PC-3 (cell line): ENCODE measurements around the gene HBM.

Experiments
- EZH2 ChIP-seq: fragments of 300-600 bp; sonication (generic); IDR thresholded peaks from one replicate; pipeline ENCODE4 v1.6.1; 2017; ENCODE audit warnings: antibody characterized with exemption, mild to moderate bottlenecking, low read length; ENCODE audit not compliant: unreplicated experiment
- TF ChIP-seq, protein P1 (sequence below): fragments of 300-600 bp; sonication (generic); conservative IDR thresholded peaks from 2 replicates; pipeline ENCODE4 v1.5.1; 2017; ENCODE audit warnings: antibody characterized with exemption, low read depth, mild to moderate bottlenecking, low read length

DNA sequence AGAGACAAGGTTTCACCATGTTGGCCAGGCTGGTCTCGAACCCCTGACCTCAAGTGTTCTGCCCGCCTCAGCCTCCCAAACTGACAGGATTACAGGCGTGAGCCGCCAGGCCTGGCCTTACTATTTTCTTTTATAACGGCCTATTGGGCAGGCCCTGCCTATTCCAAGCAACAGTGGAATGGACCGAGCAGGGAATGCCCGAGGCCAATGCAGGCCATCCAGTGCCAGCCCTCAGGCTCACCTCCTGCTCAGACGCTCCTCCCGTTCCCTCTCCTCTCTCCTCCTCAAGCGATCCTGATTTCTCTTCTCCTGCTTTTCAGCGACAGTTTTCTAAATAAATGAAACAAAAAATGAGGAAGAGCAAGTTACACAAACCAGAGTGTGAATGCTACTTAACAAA, 26.9 kb downstream of the HBM start:
- no peak for TF ChIP-seq EZH2
- TF ChIP-seq, protein P1, sequence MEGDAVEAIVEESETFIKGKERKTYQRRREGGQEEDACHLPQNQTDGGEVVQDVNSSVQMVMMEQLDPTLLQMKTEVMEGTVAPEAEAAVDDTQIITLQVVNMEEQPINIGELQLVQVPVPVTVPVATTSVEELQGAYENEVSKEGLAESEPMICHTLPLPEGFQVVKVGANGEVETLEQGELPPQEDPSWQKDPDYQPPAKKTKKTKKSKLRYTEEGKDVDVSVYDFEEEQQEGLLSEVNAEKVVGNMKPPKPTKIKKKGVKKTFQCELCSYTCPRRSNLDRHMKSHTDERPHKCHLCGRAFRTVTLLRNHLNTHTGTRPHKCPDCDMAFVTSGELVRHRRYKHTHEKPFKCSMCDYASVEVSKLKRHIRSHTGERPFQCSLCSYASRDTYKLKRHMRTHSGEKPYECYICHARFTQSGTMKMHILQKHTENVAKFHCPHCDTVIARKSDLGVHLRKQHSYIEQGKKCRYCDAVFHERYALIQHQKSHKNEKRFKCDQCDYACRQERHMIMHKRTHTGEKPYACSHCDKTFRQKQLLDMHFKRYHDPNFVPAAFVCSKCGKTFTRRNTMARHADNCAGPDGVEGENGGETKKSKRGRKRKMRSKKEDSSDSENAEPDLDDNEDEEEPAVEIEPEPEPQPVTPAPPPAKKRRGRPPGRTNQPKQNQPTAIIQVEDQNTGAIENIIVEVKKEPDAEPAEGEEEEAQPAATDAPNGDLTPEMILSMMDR = no peak
